K562 (cell line): ENCODE data around the gene VWA7. TPM values are rescaled to one million over a fixed set of nuclear protein-coding genes. Genes with fewer than 3 reads are reported as not detected.

Source experiments
- ARID1B ChIP-seq: fragments of 450-650 bp; IDR thresholded peaks from 2 replicates; pipeline ENCODE4 v1.6.1; 2016; ENCODE audit warnings: antibody characterized with exemption, mild to moderate bottlenecking, inconsistent platforms
- CCNT2 ChIP-seq: IDR thresholded peaks from 2 replicates; pipeline ENCODE4 v1.6.1; 2011; ENCODE audit warnings: borderline replicate concordance, low read depth, mild to moderate bottlenecking, moderate library complexity, mixed read lengths, low read length; ENCODE audit not compliant: insufficient read length; ENCODE audit errors: extremely low read depth
- COPS2 ChIP-seq: fragments of 450-650 bp; conservative IDR thresholded peaks from 2 replicates; pipeline ENCODE4 v1.6.1; 2016; ENCODE audit warnings: mild to moderate bottlenecking, moderate library complexity
- GATAD2B ChIP-seq: fragments of 450-650 bp; IDR thresholded peaks from 2 replicates; pipeline ENCODE4 v1.6.1; 2017; ENCODE audit warnings: mild to moderate bottlenecking, borderline replicate concordance
- GMEB1 ChIP-seq: fragments of 250-450 bp; sonication (Bioruptor Pico); IDR thresholded peaks from 2 replicates; pipeline ENCODE4 v1.4.0; 2020; ENCODE audit warnings: mild to moderate bottlenecking
- HMGN3 ChIP-seq: IDR thresholded peaks from 2 replicates; pipeline ENCODE4 v1.6.1; 2011; ENCODE audit warnings: borderline replicate concordance, low read depth, mild to moderate bottlenecking, mixed read lengths, low read length; ENCODE audit not compliant: insufficient read length; ENCODE audit errors: extremely low read depth
- ILK ChIP-seq: fragments of 450-650 bp; IDR thresholded peaks from 2 replicates; pipeline ENCODE4 v1.6.1; 2016; ENCODE audit warnings: missing genetic modification characterization, low read depth, mild to moderate bottlenecking, missing compliant biosample characterization, moderate library complexity, borderline replicate concordance
- KLF6 ChIP-seq: fragments of 250-450 bp; sonication (Bioruptor Pico); IDR thresholded peaks from 2 replicates; pipeline ENCODE4 v1.4.0; 2020; ENCODE audit warnings: mild to moderate bottlenecking, moderate library complexity, borderline replicate concordance
- MCM3 ChIP-seq: fragments of 450-650 bp; IDR thresholded peaks from 2 replicates; pipeline ENCODE4 v1.6.1; 2016
- NELFE ChIP-seq: IDR thresholded peaks from 2 replicates; pipeline ENCODE4 v1.6.1; 2011; ENCODE audit warnings: mild to moderate bottlenecking; ENCODE audit not compliant: insufficient read depth, insufficient read length
- POLR3G ChIP-seq: IDR thresholded peaks from 2 replicates; pipeline ENCODE4 v1.6.1; 2011; ENCODE audit not compliant: insufficient read length, insufficient replicate concordance; ENCODE audit errors: extremely low read depth
- SREBF1 ChIP-seq: fragments of 150-350 bp; IDR thresholded peaks from 2 replicates; pipeline ENCODE4 v1.6.1; 2014; ENCODE audit warnings: antibody characterized with exemption, low read depth, low read length, borderline replicate concordance
- SRSF3 ChIP-seq: fragments of 200-400 bp; formaldehyde crosslinking; IDR thresholded peaks from 2 replicates; pipeline ENCODE4 v1.6.1; 2016; ENCODE audit warnings: mild to moderate bottlenecking, low read length, moderate library complexity; ENCODE audit not compliant: insufficient read depth
- TAL1 ChIP-seq: fragments of 450-650 bp; IDR thresholded peaks from 2 replicates; pipeline ENCODE4 v1.6.1; 2016; ENCODE audit warnings: mild to moderate bottlenecking
- TBP ChIP-seq: optimal IDR thresholded peaks from 2 replicates; pipeline ENCODE3; 2011; ENCODE audit warnings: low read depth, low read length, improper control_type of control experiment
- U2AF1 ChIP-seq: fragments of 200-400 bp; formaldehyde crosslinking; optimal IDR thresholded peaks from 2 replicates; pipeline ENCODE3; 2017; ENCODE audit warnings: mild to moderate bottlenecking, low read depth, low read length, moderate library complexity
- VEZF1 ChIP-seq: fragments of 200-800 bp; sonication (Bioruptor generic); IDR thresholded peaks from 2 replicates; pipeline ENCODE4 v1.6.1; 2017; ENCODE audit warnings: missing genetic modification characterization, missing compliant biosample characterization
- ZBTB17 ChIP-seq: fragments of 450-650 bp; formaldehyde crosslinking; IDR thresholded peaks from 2 replicates; pipeline ENCODE4 v1.4.0; 2020; ENCODE audit warnings: mild to moderate bottlenecking
- ZFPM2 ChIP-seq: fragments of 250-450 bp; sonication (Bioruptor Pico); IDR thresholded peaks from 2 replicates; pipeline ENCODE4 v1.5.1; 2022; ENCODE audit warnings: mild to moderate bottlenecking
- ZNF239 ChIP-seq: fragments of 250-450 bp; sonication (Bioruptor Pico); IDR thresholded peaks from 2 replicates; pipeline ENCODE4 v1.4.0; 2020; ENCODE audit warnings: mild to moderate bottlenecking
- polyA plus RNA-seq, 8 experiments: library from polyadenylated mRNA; depleted of rRNA in 4 of 8; stranded (reverse) in 5 of 8; unstranded in 3 of 8; fragments of >200 nt; fragmentation: Nextera tagmentation in 2 of 8; fragmentation: Illumina TruSeq in 1 of 8; extraction: Ambion mirVana in 2 of 8; extraction: Trizol in 1 of 8; gene quantifications; 2 replicates each; pipeline versions ENCODE4 v1.2.1 to v1.2.3, GENCODE V29; 2011 to 2014; ENCODE audit warnings: inconsistent platforms in 1 of 8, missing spikeins in 1 of 8
- total RNA-seq, 7 experiments: library from RNA; depleted of rRNA in 6 of 7; stranded (reverse); fragments of >200 nt in 6 of 7; fragmentation: Illumina TruSeq in 2 of 7; extraction: Trizol in 2 of 7; gene quantifications; 2 replicates each; pipeline versions ENCODE4 v1.2.1 to v1.2.3, GENCODE V29; 2011 to 2021; ENCODE audit warnings: low replicate concordance in 1 of 7
- TF ChIP-seq, protein P1 (sequence below), 3 experiments: fragments of 200-800 bp in 1 of 3; fragments of 250-450 bp in 1 of 3; fragments of 450-650 bp in 1 of 3; sonication (Bioruptor Pico) in 1 of 3; sonication (Bioruptor generic) in 1 of 3; formaldehyde crosslinking in 1 of 3; IDR thresholded peaks; 2 replicates each; pipeline versions ENCODE4 v1.6.1 to v1.8.0; 2016 to 2022; ENCODE audit warnings: mild to moderate bottlenecking in 2 of 3, missing genetic modification characterization in 2 of 3, missing compliant biosample characterization in 1 of 3, moderate library complexity in 1 of 3

The VWA7 gene
- total and polyA plus RNA-seq, 9 of the 15 experiments (the other 6 are each of a cell fraction or from before 2014, with no cell fraction given), result 0.18 to 2.9 (median 0.95) TPM

DNA sequence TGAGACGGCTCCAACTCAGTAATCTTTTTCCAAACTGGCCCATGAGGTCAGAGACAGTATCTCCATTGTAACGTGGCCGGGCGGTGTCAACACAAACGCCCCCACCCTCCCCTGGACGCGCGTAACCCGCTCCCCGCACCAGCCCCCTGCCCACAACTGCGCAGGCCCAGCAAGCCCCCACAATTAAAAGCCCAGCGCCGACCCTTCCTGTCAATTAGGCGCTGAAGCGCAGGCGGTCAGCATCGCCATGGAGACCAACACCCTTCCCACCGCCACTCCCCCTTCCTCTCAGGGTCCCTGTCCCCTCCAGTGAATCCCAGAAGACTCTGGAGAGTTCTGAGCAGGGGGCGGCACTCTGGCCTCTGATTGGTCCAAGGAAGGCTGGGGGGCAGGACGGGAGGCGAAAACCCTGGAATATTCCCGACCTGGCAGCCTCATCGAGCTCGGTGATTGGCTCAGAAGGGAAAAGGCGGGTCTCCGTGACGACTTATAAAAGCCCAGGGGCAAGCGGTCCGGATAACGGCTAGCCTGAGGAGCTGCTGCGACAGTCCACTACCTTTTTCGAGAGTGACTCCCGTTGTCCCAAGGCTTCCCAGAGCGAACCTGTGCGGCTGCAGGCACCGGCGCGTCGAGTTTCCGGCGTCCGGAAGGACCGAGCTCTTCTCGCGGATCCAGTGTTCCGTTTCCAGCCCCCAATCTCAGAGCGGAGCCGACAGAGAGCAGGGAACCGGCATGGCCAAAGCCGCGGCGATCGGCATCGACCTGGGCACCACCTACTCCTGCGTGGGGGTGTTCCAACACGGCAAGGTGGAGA, 38.1 kb upstream of the VWA7 start, which contains the start of the genes HSPA1A and HSPA1L (continued):
- peak; percentile 83 for TF ChIP-seq HMGN3
- no peak for TF ChIP-seq VEZF1 (CRISPR knock-in tag)
- no peak for TF ChIP-seq GMEB1 (CRISPR knock-in tag)
- no peak for TF ChIP-seq ILK (tag)
- peak; percentile 91 for TF ChIP-seq CCNT2
- TF ChIP-seq TBP, result peak; percentile 98
- TF ChIP-seq TAL1, result no peak
- TF ChIP-seq ZNF239 (CRISPR knock-in tag), result peak; percentile 31; the same call in 1 of the 2 replicates
- TF ChIP-seq ZBTB17 (CRISPR knock-in tag), result peak; percentile 87
- peak; percentile 40; the same call in 1 of the 2 replicates for TF ChIP-seq SREBF1
- no peak for TF ChIP-seq ZFPM2 (CRISPR knock-in tag)
- TF ChIP-seq NELFE, result peak; percentile 98
- no peak for TF ChIP-seq GATAD2B
- TF ChIP-seq, protein P1, sequence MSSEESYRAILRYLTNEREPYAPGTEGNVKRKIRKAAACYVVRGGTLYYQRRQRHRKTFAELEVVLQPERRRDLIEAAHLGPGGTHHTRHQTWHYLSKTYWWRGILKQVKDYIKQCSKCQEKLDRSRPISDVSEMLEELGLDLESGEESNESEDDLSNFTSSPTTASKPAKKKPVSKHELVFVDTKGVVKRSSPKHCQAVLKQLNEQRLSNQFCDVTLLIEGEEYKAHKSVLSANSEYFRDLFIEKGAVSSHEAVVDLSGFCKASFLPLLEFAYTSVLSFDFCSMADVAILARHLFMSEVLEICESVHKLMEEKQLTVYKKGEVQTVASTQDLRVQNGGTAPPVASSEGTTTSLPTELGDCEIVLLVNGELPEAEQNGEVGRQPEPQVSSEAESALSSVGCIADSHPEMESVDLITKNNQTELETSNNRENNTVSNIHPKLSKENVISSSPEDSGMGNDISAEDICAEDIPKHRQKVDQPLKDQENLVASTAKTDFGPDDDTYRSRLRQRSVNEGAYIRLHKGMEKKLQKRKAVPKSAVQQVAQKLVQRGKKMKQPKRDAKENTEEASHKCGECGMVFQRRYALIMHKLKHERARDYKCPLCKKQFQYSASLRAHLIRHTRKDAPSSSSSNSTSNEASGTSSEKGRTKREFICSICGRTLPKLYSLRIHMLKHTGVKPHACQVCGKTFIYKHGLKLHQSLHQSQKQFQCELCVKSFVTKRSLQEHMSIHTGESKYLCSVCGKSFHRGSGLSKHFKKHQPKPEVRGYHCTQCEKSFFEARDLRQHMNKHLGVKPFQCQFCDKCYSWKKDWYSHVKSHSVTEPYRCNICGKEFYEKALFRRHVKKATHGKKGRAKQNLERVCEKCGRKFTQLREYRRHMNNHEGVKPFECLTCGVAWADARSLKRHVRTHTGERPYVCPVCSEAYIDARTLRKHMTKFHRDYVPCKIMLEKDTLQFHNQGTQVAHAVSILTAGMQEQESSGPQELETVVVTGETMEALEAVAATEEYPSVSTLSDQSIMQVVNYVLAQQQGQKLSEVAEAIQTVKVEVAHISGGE (CRISPR knock-in tag; IDR thresholded peaks at IDR 0.05), result peak in 1 of 3 experiments; percentile 79; a peak in 2 of 6 replicates
- no peak for TF ChIP-seq MCM3
- TF ChIP-seq COPS2, result no peak
- 0 out of 2 replicates have a peak, but pooled peaks have one; percentile 28 for TF ChIP-seq KLF6 (CRISPR knock-in tag)
- TF ChIP-seq U2AF1, result no peak
- no peak for TF ChIP-seq POLR3G
- TF ChIP-seq SRSF3, result no peak
- TF ChIP-seq ARID1B, result no peak
